Middle frontal gyrus (tissue), 1 donor: ENCODE data around the gene DGKB.

Experiments used
- DNase-seq: peaks from one replicate; pipeline ENCODE4 v3.0.0-alpha.2; 2015; ENCODE audit warnings: low spot score; ENCODE audit errors: extremely low spot score

The DGKB gene

DNA sequence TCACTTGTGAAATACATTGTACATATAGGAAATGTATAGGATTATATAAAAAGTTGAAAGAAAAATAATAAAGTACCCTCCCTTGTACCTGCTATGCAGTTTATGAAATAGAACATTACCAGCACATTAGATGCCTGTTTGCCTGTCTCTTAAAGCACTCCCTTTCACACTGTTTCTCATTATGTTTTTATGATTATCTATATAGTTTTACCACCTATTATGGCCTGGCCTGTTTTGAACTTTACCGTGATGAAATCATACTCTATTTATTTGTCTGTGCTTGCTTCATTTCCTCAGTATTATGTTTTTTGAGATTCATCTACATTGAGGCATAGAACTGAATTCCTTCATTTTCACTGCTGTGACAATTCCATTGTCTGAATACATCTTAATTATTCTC, 41.1 kb downstream of the DGKB start:
- DNase-seq = no peak

DNA sequence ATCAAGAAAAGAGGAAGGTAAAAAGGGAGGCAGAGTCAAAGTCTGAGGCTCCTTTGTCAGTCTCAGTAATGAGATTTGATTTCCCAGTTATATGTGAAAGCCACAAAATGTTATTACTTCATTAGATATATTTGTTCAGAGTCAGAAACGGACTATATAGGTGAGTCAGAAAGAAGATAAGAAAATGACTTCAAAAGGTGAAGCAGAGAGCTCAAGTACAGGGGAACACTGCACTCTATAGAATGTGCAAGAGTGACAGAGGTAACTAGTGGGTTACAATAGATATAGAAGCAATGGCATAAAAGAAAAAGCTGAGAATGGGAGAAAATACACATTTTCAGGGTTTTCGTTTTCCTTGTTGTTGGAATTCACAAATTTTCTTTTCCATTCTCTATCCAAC, 43.3 kb downstream of the DGKB start:
- DNase-seq = no peak

DNA sequence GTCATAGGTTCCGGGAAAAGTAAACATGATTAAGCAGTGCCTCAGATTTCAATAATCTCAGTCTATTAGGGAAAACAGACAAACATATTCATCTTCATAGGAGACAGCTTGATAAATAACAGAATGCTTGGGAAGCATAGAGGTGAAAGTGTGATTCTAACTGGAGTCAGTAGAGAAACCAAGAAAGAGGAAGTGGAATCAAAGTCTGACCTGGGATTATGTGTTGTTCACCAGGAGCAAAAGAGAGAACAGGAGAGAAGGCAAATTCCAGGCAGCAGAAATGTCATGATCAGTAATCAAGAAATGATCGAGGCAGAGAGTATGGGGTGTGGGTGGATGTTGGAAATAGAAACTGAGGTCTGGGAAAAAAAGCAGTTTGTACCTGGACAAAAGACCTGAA, 43.7 kb downstream of the DGKB start:
- DNase-seq = no peak

DNA sequence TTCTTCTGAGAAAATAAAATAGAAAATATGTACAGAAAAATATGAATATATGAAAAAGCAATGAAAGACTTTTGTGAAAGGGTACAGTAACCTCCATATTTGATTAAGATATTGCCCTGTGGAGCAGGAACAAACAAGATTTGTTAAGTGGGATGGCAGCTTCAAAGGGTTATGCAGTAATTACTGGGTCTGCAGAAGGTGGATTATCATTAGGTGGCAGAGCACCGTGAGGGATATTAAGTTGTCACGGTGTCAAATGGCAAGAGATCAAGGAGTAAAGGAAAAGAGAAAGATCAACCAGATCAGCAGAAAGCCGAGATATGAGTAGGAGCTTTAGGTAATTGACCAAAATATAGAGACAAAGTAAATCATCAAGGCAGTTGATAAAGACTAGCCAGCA, 44.1 kb downstream of the DGKB start:
- no peak for DNase-seq

DNA sequence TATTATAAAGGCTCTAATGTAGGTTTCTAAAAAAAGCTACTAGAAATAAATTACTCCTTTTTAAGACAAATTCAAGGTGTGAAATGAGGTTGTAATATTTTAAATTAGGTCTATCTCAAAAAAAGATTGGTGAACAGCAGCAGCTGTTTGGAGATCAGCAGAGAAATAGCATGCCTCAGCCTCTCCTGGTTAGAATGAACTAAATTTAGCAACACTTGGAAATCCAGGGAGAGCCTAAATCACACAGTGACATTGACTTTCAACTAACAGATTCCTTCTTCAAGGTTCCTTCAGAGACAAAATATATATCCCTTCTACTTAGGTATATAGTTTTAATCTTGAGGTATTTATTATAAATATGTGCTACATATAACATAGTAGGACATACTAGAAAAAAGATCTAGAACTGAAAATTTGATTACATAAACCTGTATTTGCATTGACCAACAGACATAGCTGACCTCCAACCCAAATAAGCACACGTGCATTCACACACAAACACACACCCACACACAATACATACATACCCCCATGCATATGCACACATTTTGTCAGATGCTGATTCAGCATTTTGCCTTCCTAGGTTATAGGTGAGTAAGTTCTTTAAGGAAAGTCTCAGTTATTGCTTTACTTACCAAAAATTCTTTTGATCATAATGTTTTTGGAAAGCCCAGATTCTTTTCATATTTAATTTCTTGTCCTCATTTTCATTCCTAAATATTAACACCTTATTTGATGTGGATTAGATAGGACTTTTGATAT, 47.3 kb downstream of the DGKB start:
- DNase-seq = no peak

DNA sequence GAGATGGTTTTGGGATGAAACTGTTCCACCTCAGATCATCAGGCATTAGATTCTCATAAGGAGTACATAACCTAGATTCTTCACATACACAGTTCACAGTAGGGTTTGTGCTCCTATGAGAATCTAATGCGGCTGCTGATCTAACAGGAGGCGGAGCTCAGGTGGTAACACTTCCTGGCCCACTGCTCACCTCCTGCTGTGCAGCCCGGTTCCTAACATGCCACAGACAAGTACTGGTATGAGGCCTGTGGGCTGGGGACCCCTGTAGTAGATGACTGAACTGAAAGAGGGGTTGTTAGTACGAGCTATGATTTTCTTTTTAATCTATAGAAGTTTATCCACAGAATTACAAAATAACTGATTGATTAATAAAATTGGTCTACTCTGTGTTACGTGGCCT, 48.1 kb downstream of the DGKB start:
- DNase-seq = no peak

DNA sequence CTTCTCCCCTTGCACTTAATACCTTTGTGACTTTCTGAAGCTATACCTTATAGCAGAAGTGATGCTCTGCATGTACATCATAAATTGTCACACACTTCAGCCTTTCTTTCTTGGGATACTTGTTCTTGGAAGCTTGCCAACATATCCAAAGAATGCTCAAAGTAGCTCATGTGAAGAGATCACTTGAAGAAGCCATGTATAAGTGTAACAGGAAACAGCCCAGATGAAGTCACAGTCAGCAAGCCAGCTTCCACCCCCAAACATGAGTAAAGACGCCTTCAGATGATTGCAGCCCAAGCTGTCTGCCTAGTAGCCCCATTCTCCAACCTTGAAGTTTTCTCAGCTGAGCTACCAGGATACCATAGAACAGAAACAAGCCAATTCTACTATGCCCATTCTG, 50.9 kb downstream of the DGKB start:
- no peak for DNase-seq

DNA sequence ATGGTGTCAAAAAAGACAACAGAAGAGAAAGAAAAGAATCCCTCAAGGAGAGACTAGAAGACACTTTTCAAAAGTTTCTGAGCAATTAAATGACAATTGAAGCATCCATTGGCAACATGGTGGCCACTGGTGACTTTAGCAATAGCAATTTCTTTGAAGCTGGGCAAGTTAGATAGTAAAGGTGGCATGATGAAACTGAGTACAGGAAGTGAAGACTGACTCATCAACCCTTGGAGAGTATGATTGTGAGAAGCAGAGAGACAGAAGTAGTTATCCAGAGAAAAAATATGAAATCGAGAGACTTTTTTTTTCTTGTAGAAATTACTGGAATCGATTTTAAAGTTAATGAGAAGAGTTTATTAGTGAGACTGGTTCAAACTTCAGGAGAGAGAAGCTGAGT, 52.5 kb downstream of the DGKB start:
- DNase-seq = no peak

DNA sequence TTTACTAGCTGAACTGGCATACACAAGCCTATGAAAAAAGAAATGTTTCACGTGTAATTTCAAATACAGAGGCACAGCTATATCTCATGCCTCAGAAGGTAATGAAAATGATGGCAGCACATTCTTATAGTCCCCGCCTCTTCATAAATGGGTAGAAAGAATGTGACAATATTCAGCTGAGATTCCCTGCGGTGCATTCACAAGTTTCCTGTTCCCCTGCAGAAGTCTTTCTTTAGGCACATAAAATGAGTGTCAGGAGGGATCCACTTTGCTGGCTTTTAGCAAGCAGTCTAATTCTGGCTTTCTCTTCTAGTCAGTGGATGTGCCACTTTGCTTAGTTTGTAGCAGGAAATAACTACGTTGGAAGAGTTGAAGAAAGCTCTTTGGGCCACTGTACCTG, 56.1 kb downstream of the DGKB start:
- DNase-seq = no peak

DNA sequence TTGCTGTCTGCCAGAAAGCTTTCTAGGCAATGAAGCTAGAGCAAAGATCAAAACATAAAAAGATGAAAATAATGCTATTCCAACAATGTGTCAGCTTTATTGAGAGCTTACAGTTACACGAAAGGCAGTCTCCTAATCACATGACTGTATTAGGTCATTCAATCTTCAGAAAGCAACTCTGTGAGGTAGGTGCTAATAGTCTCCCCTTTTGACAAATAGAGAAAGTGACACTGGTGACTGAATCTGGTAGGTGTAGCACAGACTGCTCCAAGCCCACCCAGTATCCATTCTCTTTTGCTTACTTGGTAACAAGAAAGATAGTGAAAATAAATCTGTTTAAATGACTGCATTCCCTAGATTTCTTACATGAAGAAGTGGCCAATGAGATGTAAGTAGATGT, 58.8 kb downstream of the DGKB start:
- DNase-seq = no peak

DNA sequence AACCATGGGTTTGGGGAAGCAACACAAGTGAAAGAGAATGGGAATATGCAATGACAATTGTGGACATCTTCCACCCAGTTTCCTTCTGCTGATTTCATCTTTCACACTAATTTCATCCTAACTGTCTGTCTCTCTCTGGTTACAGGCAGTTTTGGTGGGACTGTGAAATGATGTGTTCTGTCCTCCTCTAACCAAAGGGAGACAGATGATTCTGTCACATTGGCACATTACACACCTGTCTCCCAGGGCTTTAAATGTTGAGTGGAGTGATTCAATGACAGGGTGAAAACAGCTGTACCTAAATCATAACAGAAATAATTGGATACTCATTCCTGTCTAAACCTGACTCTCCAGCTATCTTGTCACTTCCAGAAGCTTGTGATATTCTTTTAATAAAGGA, 60.0 kb downstream of the DGKB start:
- no peak for DNase-seq

DNA sequence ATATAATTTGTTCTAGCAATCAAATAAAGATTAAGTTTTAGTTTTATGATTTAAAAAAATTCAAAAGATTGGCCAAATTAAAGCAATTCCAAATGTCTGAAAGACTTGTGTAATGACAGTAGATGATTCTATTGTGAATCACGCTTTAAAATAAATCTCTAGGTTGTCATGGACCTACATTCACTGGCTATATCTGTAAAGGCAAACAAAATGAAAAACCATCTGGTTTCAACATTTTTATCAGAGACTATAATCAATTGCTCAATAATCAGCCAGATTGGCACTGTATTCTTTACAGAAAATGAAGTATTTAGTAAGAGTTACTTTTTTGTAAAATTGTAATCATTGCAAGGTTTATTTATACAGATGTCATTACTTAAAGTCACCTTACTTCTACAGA, 60.7 kb downstream of the DGKB start:
- DNase-seq = no peak

DNA sequence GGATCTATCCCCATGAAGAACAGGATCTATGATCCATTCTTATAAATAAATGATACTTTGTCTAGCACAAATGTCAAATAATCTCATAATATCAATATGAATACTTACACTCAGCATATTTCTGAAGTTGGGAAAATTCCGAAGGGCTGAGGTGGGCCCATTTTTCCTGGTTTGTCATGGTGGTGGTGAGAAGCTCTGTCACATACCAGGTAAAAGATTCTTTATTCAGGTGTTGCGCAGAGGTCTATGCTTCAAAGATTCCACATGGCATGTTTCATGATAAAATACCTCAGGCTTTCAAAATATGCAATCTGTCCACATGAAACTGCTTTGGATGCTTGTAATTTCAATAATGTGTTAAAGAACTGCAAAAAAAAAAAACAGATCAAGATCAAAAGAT, 61.5 kb downstream of the DGKB start:
- DNase-seq = no peak

DNA sequence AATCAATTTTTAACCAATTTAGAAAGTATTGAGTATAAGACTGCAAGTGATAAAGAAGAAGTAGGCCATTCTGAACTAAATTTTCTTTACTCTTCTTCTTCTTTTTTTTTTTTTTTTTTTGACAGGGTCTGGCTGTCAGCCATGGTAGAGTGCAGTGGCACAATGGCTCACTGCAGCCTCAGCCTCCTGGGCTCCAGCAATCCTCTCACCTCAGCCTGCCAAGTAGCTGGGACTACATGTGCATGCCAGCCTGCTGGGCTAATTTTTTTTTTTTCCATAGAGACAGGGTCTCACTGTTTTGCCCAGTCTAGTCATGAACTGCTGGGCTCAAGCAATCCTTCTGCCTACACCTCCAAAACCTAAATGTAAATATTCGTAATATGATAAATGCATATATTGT, 63.2 kb downstream of the DGKB start:
- DNase-seq = no peak

DNA sequence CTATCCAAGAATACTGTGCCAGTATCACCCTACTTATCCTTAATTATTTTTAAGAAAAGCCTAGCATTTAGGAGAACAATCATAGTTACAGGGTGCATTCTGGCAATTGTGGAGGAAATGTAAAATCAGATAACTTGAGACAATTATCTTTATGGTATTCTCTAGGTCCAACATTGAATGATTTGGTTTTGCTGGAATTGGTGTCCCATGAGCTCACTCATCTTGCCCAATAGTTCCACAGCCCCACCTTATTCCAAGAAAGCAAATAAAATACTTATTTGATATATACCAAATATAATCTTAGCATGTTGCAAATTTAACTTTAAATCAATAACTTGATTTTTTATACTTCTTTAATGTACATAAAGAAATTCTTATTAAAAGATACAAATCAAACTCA, 65.3 kb downstream of the DGKB start:
- no peak for DNase-seq

DNA sequence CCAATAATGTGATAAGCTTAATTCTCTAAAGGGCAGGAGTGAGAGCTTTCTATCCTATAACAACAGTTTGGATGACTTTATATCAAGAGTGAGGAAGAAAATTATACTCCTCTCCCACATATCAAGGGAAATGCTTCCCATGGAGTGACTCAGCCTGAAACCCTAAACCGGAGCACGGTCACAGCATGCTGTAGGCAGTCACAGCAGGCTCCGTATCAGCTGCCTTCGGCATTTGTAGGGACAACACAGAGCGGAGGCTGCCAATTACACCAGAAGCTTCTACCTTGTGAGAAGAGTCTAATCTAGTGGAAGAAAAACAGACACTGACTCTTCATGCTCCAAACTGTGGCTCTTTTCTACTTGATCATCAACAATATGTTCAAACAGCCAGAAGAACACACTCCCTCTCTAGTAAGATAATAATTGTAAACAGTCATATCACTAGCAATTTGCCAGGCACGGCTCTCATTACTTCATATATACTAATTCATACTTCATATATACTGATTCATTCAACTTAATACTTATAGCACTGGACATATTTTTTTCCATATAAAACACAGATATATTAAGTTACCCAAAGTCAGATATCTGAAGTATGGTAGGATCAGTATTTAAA, 65.9 kb downstream of the DGKB start:
- DNase-seq = no peak

DNA sequence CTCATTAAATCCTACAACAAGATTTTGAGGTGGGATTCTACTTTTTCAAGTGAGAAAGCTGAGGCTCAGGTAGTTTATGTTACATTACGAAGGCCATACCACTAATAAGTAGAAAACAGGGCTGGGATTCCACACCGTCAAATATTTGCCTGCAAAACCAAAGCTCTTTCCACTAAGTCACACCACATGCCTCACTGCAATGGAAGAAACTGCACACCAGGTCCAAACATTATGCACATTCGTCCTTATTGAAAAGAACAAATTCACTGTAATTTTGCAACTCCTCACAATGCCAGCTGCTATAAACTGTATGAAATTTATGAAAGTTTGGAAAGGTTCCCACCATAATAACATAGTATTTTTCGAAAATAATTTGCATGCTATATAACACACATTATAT, 66.5 kb downstream of the DGKB start:
- no peak for DNase-seq

DNA sequence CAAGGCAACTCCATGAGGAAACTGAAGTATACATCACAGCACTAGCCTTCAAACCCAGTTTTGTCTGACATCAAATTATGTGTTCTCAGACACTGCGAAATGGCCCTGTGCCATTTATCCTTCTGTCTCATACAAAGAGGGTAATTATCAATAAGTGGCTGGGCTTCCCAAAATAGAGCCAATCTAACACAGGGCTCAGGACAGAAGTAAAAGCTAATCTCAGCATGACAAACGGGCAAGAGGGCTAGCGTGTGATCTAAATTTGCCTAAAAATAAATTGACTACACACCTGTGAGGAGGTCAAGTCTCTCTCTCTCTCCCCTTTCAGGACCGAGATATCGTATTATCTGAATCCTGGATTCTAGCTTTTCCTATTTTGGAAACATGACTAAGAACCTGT, 67.2 kb downstream of the DGKB start:
- no peak for DNase-seq

DNA sequence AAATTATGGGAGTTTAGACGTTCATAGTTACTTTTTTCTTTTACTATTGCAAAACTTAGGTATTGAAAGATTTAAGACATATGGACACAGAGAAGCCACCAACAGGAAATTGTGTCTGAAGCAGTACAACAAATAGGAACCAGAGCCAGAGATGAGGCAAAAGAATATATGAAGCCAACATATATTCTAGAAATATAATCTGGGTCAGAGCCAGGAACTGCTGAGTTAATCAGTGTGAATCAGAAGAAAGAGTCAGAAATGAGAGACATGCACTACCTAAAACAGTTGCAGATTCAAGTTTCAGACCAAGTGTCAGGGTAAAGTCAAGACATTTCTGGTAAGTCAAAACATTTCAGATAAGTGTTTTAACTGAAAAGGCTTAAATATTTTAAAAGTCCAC, 67.7 kb downstream of the DGKB start:
- no peak for DNase-seq

DNA sequence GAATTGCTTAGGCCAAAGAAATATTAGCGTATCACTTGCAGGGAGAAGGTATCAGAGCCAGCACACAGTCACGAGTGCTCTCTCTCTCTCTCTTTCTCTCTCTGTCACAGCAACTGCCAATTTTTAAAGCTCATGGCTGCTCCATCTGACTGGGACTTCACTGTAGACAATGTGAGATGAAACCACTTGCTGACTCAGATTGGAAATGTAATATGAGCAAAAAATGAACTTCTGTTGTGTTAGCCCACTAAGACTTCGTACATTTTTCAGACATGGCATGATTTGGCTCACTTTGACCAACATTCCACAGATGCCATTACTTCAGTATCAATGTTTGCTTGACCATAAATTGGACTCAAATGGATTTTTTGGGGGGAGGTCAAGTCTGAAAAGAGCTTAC, 68.1 kb downstream of the DGKB start:
- no peak for DNase-seq

DNA sequence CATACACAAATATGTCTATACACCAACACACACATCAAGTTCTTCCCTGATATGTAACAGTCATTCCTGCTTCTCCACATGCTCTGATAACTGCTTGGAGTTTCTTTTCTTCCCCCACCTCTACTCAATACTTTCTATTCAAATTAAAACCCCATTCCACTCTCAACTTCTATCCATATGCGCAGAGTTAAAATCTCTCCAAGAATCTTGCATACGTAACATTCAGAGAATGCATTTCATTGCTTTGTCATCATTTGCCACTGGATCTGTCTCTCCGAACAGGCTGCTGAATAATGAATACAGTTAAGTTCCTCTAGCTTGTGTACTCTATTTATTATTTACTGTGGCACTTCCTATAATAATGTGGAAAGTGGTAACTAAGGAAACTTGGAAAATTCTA, 68.8 kb downstream of the DGKB start:
- no peak for DNase-seq

DNA sequence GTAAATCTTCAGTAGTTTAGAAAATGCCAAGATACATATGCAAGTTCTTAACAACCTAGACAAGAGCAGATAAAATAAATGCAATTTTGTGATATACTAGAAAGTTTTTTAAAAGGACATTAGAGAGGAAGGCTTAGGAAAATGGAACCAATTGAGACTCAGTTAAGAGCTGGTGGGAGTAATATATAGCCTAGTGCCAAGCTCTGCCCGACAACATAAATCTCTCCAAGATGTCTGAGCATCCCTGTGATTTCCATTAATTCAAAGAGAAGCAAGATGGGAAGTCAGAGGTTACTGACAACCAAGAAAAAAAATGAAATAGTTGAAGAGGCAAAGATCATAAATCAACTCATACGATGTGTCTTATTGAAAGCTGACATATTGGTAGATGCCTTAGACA, 74.5 kb downstream of the DGKB start:
- no peak for DNase-seq

DNA sequence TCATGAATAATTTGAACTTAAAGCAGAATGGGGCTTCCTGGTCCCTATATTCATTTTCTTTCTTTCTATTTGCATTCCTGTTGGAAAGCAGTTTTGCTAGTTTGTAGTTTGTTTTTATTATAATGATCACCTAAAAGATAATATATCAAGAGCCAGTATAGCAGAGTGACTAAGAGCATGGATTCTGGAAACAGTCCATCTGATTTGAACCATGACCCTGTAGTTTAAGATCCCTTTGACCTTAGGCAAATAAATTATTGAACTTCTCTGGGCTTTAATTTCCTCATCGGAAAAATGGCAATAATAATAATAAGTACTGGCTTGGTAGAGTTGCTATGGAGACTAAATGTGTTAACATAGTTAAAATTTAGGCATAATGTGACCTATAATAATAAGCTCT, 76.1 kb downstream of the DGKB start:
- no peak for DNase-seq

DNA sequence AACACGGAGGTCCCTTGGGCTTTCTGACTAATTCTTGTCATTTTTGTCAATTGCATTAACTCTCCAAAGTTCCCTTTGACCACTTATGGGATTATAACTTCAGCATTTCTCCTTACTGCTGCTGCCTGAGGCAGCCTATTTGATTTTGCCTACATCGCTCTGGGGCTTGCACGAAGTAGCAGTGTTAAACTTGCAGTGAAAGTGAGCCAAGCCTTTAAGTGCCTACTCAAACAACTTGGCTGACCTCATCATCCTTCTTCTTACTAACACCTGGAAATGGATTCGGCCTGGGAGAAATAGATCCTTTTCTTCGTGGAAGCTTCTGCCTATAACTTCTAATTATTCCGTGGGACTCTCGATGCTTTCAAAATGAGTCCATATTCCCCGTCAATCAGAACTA, 76.6 kb downstream of the DGKB start:
- no peak for DNase-seq
